GM19467 (cell line): ENCODE results near the gene GLCCI1.
"Not testable (repeated sequence)": the region's sequence is repeated elsewhere in the genome, so short reads cannot be mapped to it uniquely, and the experiment has no call there.

Experiments
- ATAC-seq: cut with Tn5 transposase; IDR thresholded peaks from one replicate; pipeline ENCODE4 v1.9.1; 2021; ENCODE audit warnings: mild to moderate bottlenecking, moderate library complexity; ENCODE audit not compliant: unreplicated experiment

GLCCI1 gene

DNA sequence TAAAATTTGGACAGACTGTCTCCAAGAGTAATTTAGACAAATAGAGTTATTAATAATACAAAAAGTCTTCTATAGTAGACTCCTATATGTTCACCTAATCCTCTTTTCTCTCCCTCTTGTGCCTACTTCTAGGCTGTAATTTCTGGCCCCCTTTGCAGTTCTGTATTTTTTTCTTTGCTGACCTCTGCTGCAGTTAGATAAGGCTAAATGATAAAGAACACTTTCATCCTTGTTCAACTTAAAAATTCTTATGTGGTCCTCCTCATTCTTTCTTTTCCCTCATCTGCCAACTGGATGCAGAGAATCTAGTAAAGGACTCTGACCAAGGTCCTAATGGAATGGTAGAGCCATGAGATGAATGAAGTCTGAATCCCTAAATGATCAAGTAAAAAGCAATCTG, 20.1 kb downstream of the GLCCI1 start:
- no peak for ATAC-seq

DNA sequence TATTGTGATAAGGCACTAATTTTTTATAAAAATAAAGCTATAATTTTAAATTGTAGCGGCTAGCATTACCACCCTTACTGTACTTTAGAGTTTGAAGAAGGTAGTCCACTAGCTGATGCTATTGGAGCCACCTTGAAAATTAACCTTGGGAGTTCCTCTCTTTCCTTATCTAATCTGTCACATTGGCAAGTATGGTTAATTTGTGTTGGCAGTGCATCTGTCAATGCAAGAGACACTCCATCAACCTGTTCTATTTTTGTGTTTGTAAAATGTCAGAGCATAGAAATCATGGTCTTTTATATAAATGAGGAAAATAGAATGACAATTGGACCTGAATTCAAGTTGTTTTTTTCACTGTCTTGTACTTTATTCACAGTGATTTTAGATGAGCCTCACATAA, 20.5 kb downstream of the GLCCI1 start:
- no peak for ATAC-seq

DNA sequence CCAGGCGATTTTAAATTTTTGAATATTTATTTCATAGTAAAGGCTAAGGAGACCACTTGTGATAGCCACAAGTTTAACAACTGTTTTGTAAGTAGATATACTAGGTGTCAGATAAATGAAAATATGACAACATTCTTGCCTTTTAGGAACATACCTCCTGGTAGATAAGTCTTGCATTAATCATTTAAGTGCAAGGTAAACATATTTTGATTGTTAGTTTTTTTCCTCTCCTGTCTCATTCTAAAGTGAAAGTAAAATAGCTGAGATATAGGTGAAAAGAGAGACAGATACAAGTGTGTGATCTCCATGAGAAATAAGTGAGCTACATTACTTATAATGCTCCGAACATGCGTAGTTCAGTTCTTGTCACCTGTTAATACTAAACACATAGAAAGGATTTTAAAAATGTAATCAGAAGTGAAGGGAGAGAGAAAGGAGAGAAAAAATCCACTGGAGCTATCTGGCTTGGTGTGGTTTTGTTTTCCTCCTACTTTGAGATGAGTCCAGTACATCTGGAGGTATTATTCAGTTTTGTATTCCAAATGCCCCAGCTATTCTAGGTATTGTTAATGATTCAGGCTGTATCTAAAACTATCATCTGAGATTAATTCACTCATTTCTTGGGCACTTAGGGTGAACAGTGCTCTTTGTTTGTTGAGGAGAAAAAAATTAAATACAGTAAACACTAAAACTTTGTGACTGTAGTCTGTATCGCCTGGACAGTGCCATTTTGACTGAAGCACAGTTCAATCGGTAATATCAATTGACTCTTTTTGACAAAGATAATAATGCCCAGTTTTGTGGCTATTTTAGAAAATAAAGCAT, 21.2 kb downstream of the GLCCI1 start:
- ATAC-seq: no peak

- no peak for ATAC-seq
Observed at GRCh38 chr7:7990441-7990761, 21.8 kb downstream of the GLCCI1 start.

GRCh38 chr7:7992506-7992905, 23.9 kb downstream of the GLCCI1 start:
- ATAC-seq: no peak

- ATAC-seq: not testable (repeated sequence)
Observed at GRCh38 chr7:7995348-7995747, 26.8 kb downstream of the GLCCI1 start.

GRCh38 chr7:7996568-7996967, 28.0 kb downstream of the GLCCI1 start:
- no peak for ATAC-seq

- no peak for ATAC-seq
Observed at GRCh38 chr7:8000315-8000941, 31.8 kb downstream of the GLCCI1 start.

- ATAC-seq: no peak
Observed at GRCh38 chr7:8003077-8003476, 34.5 kb downstream of the GLCCI1 start.

- ATAC-seq: no peak
Observed at GRCh38 chr7:8005279-8005678, 36.7 kb downstream of the GLCCI1 start.

- no peak for ATAC-seq
Observed at GRCh38 chr7:8014399-8014798, 45.8 kb downstream of the GLCCI1 start.

GRCh38 chr7:8015100-8015745, 46.6 kb downstream of the GLCCI1 start:
- ATAC-seq: no peak

DNA sequence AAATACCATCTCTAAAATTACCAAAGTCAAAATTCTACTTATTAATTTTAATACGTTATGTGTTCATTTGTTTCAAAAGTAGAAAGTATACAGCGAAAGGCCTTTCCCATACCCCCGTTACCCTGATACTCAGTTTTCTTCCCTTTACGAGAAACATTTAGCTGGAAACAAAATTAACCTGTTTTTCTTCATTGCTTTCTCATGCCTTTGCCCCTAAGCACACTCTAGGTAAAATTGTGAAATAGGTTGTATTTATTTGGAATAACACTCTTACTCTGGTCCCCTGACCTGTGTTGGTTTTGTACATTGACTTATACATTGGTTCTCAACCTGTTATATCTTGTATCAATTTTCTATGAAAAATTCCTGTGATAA, 47.1 kb downstream of the GLCCI1 start:
- no peak for ATAC-seq

DNA sequence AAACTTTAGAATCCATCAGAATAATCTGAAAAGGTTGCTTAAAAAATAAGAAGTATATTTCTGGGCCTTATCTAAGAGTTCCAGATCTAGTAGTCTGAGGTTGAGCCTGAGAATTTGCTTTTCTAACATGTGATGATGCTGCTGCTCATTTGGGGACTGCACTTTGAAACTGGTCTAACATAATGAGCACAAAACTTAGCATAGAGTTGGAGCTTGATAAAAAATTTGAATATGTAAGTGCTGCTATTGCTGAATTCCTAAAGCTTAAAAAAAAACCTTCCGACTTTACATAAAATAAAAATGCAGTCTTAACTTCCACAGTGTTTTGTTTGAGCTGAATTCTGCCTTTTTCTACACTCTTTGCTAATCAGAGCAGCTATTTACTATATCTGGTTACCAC, 48.8 kb downstream of the GLCCI1 start:
- no peak for ATAC-seq

DNA sequence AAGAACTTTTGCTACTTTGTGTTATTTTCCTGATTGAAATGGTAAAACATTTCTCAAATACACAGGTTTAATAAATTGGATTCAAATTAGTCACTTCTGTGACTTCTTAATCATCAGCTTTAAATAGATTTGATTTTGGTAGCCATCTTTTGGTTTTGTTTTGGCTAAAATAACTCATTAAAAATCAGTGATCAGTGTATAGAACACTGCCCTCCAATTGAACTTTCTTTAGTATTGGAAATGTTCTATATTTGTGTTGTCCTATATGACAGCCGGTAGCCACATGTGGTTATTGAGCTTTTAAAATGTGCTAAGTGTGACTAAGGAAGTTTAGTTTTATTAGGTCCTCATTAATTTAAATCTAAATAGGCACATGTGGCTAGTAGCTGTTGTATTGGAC, 50.4 kb downstream of the GLCCI1 start:
- ATAC-seq: no peak

GRCh38 chr7:8022628-8023027, 54.0 kb downstream of the GLCCI1 start:
- no peak for ATAC-seq

GRCh38 chr7:8035192-8035591, 66.6 kb downstream of the GLCCI1 start:
- ATAC-seq: peak; percentile 6

- ATAC-seq: peak; percentile 50
Observed at GRCh38 chr7:8035647-8036518, 67.3 kb downstream of the GLCCI1 start.

- ATAC-seq: no peak
Observed at GRCh38 chr7:8037151-8037550, 68.6 kb downstream of the GLCCI1 start.

- ATAC-seq: no peak
Observed at GRCh38 chr7:8040768-8041369, 72.3 kb downstream of the GLCCI1 start.
